SHP77 (cell line): ENCODE data around the gene TXNDC5.

Experiments used
- DNase-seq, 2 experiments: peaks; one replicate each; lab custom pipeline; 2025; lab: John Stamatoyannopoulos, UW

The TXNDC5 gene

DNA sequence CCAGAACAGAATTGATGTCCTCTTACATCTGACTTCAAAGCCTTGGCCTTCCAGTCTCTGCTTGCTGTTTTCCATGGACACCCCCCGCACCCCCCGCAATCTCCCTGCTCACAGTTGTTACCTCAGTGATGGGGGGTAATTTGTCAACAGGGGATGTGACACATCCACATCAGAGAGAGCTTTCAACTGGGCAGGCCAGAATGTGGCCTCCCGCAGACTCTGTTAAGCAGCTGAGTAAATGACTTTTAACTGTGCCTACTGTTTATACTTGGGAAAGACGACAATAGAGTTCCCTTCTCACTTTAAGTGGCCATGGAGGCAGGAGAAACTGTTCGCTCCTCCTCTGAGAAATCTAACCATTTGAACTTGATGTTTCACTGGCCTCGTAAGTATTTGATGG is 51.0 kb downstream of the TXNDC5 start:
- no peak for DNase-seq

- DNase-seq = no peak
Measured at GRCh38 chr6:7851780-7852179, 58.8 kb downstream of the TXNDC5 start.

- DNase-seq = no peak
Measured at GRCh38 chr6:7848229-7848628, 62.4 kb downstream of the TXNDC5 start.

GRCh38 chr6:7846966-7847818 is 63.4 kb downstream of the TXNDC5 start:
- no peak for DNase-seq

DNA sequence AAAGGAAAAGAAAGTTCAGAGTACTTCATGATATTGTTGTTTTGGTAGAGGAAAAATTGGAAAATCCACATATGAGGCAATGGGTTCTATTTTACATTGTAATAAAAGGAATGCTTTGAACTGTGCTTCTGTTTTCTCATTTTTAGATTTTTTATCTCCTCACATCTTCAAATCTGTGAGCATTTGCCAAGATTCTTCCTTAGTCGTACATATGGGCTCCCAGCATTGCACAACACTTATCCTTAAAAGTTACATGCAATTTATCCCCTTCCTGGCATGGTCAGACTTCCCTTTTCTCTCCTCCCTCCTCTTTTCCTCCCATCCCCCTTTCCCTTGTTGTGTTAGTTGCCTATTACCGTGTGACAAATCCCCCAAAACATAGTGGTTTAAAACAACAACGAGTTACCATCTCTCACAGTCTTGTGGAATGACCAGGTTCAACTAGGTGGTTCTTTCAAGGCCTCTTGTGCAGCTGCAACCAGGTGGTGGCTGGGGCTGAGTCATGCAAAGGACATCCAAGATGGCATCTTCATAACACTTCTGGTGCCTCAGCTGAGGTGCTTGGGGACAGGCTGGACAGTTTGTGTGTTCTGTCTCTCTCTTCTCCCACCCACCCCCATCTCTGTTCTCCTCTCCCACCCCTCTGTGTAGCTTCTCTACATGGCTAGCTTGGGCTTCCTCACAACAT is 68.7 kb downstream of the TXNDC5 start:
- no peak for DNase-seq

GRCh38 chr6:7836371-7837026 is 74.1 kb downstream of the TXNDC5 start:
- no peak for DNase-seq

- DNase-seq = no peak
Measured at GRCh38 chr6:7833751-7834070, 76.9 kb downstream of the TXNDC5 start.

DNA sequence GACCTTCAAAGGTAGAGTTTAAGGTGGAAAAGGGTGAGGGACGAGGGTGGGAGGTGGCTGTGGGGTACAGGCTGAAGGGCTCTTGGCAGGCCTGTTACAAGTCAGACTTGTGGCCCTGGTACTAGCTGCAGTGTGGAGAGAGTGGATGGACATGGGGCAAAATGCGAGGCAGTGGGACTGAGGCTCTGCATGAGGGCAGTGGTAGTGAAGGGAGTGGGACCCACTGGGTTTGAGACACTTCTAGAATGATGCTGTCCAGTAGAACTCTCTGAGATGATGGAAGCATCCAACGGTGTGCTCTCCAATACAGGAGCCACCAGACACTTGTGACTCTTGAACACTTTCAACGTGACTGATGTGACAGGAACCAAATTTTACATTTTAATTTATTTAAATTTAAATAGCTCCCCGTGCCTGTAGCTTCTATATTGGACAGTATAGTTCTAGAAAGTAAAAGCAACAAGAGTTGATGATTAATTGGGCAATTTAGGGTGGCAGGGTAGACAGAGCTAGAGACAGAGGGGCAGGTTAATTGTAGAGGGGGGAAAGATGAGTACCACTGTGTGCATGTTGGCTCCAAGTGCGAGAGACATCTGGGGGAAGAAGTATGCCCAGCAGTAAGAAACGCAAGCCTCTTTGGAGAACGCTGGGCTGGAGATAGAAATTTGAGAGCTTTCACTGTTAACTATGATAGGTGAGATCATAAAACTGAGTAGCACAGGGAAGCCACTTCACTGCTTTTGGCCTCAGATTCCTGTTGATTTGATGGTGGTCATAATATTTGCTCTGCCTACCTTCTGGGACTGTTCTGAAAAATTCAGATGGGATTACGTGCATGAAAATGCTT is 77.5 kb downstream of the TXNDC5 start:
- no peak for DNase-seq
